ENCODE results near the gene ZNF821.

ZNF821 gene

GRCh38 chr16:71895679-71896365 is 11.8 kb upstream of the ZNF821 start:
- TF ChIP-seq POLR2AphosphoS5 (IDR thresholded peaks at IDR 0.05; ENCODE audit: borderline replicate concordance, low read depth, low read length), result no peak
- TF ChIP-seq FOXP2 (optimal IDR thresholded peaks at IDR 0.05; ENCODE audit: control extremely low read depth, extremely low read length, insufficient read depth), result no peak
- no peak for TF ChIP-seq EZH2 (IDR thresholded peaks at IDR 0.05)
- peak overlapping the region; percentile 70 for H3K27ac ChIP-seq
- peak overlapping the region; percentile 81 for H3K4me3 ChIP-seq
- DNase-seq (ENCODE audit: low read depth, low spot score), result no peak
- H3K9ac ChIP-seq (ENCODE audit: insufficient read length), result peak overlapping the region; percentile 91
- peaks cover 8% of the 10 kb centered on the region for H3K36me3 ChIP-seq (ENCODE audit: insufficient read depth, low read length)
- no peaks in the 10 kb centered on the region for H3K9me3 ChIP-seq (ENCODE audit: low read depth, low read length)

- H3K27ac ChIP-seq, result peak within 1 kb of the TSS; percentile 70
- H3K36me3 ChIP-seq (ENCODE audit: insufficient read depth, low read length), result peaks cover 8% of the 10 kb centered on the region
- H3K9ac ChIP-seq (ENCODE audit: insufficient read length), result peak within 1 kb of the TSS; percentile 91
- H3K9me3 ChIP-seq (ENCODE audit: low read depth, low read length), result no peaks in the 10 kb centered on the region
- DNase-seq (ENCODE audit: low read depth, low spot score), result peak; percentile 50
- no peak for TF ChIP-seq FOXP2 (optimal IDR thresholded peaks at IDR 0.05; ENCODE audit: control extremely low read depth, extremely low read length, insufficient read depth)
- TF ChIP-seq POLR2AphosphoS5 (IDR thresholded peaks at IDR 0.05; ENCODE audit: borderline replicate concordance, low read depth, low read length), result peak; percentile 91
- peak within 1 kb of the TSS; percentile 81 for H3K4me3 ChIP-seq
These were observed 11.1 kb upstream of the ZNF821 start, which contains the start of gene IST1 for GRCh38 chr16:71894921-71895678. TSS of gene IST1 (plus strand) at chr16:71895531. CDS start at chr16:71915641, 20,110 bp downstream.

DNA sequence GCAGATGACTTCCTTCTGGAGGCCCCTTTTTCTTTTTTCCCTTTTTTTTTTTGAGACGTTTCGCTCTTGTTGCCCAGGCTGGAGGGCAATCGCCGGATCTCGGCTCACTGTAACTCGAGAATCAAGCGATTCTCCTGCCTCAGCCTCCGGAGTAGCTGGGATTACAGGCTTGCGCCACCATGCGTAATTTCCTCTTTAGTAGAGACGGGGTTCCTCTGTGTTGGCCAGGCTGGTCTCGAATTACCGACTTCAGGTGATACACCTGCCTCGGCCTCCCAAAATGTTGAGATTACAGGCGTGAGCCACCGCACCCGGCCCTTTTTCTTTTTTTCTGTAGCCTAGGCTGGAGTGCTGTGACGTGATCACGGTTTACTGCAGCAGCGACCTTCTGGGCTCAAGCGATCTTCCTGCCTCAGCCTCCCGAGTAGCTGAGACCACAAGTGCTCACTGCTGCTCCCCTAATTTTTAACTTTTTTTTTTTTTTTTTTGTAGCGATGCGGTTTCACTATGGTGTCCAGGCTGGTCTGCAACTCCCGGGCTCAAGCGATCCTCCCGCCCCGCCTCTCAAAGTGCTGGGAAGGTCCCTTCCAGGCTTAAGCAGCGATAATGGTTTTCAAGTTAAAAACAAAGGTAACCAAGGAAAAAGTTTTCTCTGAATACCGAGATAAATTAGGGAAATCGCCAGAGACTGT is 10.4 kb upstream of the ZNF821 start:
- H3K36me3 ChIP-seq (ENCODE audit: insufficient read depth, low read length), result peaks cover 8% of the 10 kb centered on the region
- peak overlapping the region; percentile 73 for H3K9ac ChIP-seq (ENCODE audit: insufficient read length)
- 0 out of 2 replicates have a peak overlapping the region, but pooled peaks have one; percentile 9 for H3K27ac ChIP-seq
- H3K4me3 ChIP-seq, result peak overlapping the region; percentile 81
- H3K9me3 ChIP-seq (ENCODE audit: low read depth, low read length), result no peaks in the 10 kb centered on the region
- no peak for DNase-seq (ENCODE audit: low read depth, low spot score)
- TF ChIP-seq FOXP2 (optimal IDR thresholded peaks at IDR 0.05; ENCODE audit: control extremely low read depth, extremely low read length, insufficient read depth) (no peak), EZH2 (IDR thresholded peaks at IDR 0.05) (no peak), POLR2AphosphoS5 (IDR thresholded peaks at IDR 0.05; ENCODE audit: borderline replicate concordance, low read depth, low read length) (no peak)

- Histone ChIP-seq H3K4me3 (peak overlapping the region; percentile 81), H3K9ac (ENCODE audit: insufficient read length) (no peak overlapping the region), H3K36me3 (ENCODE audit: insufficient read depth, low read length) (peaks cover 8% of the 10 kb centered on the region), H3K9me3 (ENCODE audit: low read depth, low read length) (no peaks in the 10 kb centered on the region), H3K27ac (no peak overlapping the region)
- no peak for TF ChIP-seq FOXP2 (optimal IDR thresholded peaks at IDR 0.05; ENCODE audit: control extremely low read depth, extremely low read length, insufficient read depth)
- no peak for TF ChIP-seq POLR2AphosphoS5 (IDR thresholded peaks at IDR 0.05; ENCODE audit: borderline replicate concordance, low read depth, low read length)
- no peak for TF ChIP-seq EZH2 (IDR thresholded peaks at IDR 0.05)
- DNase-seq (ENCODE audit: low read depth, low spot score), result no peak
These were observed 9.9 kb upstream of the ZNF821 start for GRCh38 chr16:71893888-71894228.

GRCh38 chr16:71889147-71889546 is 5.2 kb upstream of the ZNF821 start:
- TF ChIP-seq POLR2AphosphoS5 (IDR thresholded peaks at IDR 0.05; ENCODE audit: borderline replicate concordance, low read depth, low read length) (no peak), EZH2 (IDR thresholded peaks at IDR 0.05) (no peak), FOXP2 (optimal IDR thresholded peaks at IDR 0.05; ENCODE audit: control extremely low read depth, extremely low read length, insufficient read depth) (no peak)
- H3K9me3 ChIP-seq (ENCODE audit: low read depth, low read length), result no peaks in the 10 kb centered on the region

GRCh38 chr16:71885261-71885650 is 1.3 kb upstream of the ZNF821 start:
- H3K27ac ChIP-seq, result no peak overlapping the region

More at GRCh38 chr16:71889147-71889546, 5.2 kb upstream of the ZNF821 start:
- no peak overlapping the region for H3K9ac ChIP-seq (ENCODE audit: insufficient read length)
- no peak for DNase-seq (ENCODE audit: low read depth, low spot score)
- H3K36me3 ChIP-seq (ENCODE audit: insufficient read depth, low read length), result no peaks in the 10 kb centered on the region
- no peak overlapping the region for H3K4me3 ChIP-seq
- H3K27ac ChIP-seq, result no peak overlapping the region

GRCh38 chr16:71883168-71883848 is 674 bp downstream of the ZNF821 start:
- Histone ChIP-seq H3K36me3 (ENCODE audit: insufficient read depth, low read length) (peaks cover 22% of the 10 kb centered on the region; the same call in 1 of the 2 replicates), H3K9ac (ENCODE audit: insufficient read length) (peak overlapping the region; percentile 79), H3K27ac (no peak overlapping the region), H3K9me3 (ENCODE audit: low read depth, low read length) (no peaks in the 10 kb centered on the region), H3K4me3 (peak overlapping the region; percentile 80)
- no peak for TF ChIP-seq POLR2AphosphoS5 (IDR thresholded peaks at IDR 0.05; ENCODE audit: borderline replicate concordance, low read depth, low read length)
- TF ChIP-seq FOXP2 (optimal IDR thresholded peaks at IDR 0.05; ENCODE audit: control extremely low read depth, extremely low read length, insufficient read depth), result no peak
- no peak for TF ChIP-seq EZH2 (IDR thresholded peaks at IDR 0.05)
- DNase-seq (ENCODE audit: low read depth, low spot score), result no peak

More at GRCh38 chr16:71885261-71885650, 1.3 kb upstream of the ZNF821 start:
- Histone ChIP-seq H3K36me3 (ENCODE audit: insufficient read depth, low read length) (peaks cover 6% of the 10 kb centered on the region; the same call in 1 of the 2 replicates), H3K4me3 (no peak overlapping the region), H3K9me3 (ENCODE audit: low read depth, low read length) (no peaks in the 10 kb centered on the region), H3K9ac (ENCODE audit: insufficient read length) (no peak overlapping the region)
- DNase-seq (ENCODE audit: low read depth, low spot score), result no peak
- no peak for TF ChIP-seq FOXP2 (optimal IDR thresholded peaks at IDR 0.05; ENCODE audit: control extremely low read depth, extremely low read length, insufficient read depth)
- no peak for TF ChIP-seq EZH2 (IDR thresholded peaks at IDR 0.05)
- TF ChIP-seq POLR2AphosphoS5 (IDR thresholded peaks at IDR 0.05; ENCODE audit: borderline replicate concordance, low read depth, low read length), result no peak

All from SK-N-MC (cell line).